H1 (cell line): ENCODE measurements around the gene TTC39A.

Experiments
- CEBPB ChIP-seq: IDR thresholded peaks from 2 replicates; pipeline ENCODE4 v1.6.1; 2012; ENCODE audit warnings: low read depth, low read length
- CHD2 ChIP-seq: IDR thresholded peaks from 2 replicates; pipeline ENCODE4 v1.6.1; 2012; ENCODE audit warnings: low read length, improper control_type of control experiment
- CTCF ChIP-seq, 3 experiments: IDR thresholded peaks; 1 replicate in 2 of 3; 2 replicates in 1 of 3; pipeline versions ENCODE4 v1.5.1 to v1.6.1; 2011; ENCODE audit warnings: low read length in 3 of 3, mild to moderate bottlenecking in 3 of 3, inconsistent platforms in 2 of 3, low read depth in 1 of 3, moderate library complexity in 1 of 3; ENCODE audit not compliant: insufficient read depth in 1 of 3; ENCODE audit errors: control extremely low read depth in 1 of 3
- EP300 ChIP-seq, 2 experiments: IDR thresholded peaks; 1 replicate in 1 of 2; 2 replicates in 1 of 2; pipeline ENCODE4 v1.6.1; 2011 to 2012; ENCODE audit warnings: low read depth in 2 of 2, low read length in 2 of 2, mild to moderate bottlenecking in 2 of 2, borderline replicate concordance in 1 of 2, inconsistent platforms in 1 of 2, moderate library complexity in 1 of 2
- EZH2 ChIP-seq: fragments of 200-600 bp; sonication (generic); IDR thresholded peaks from 2 replicates; pipeline ENCODE4 v1.7.1; 2012; ENCODE audit warnings: low read depth, mild to moderate bottlenecking, moderate library complexity, low read length, inconsistent platforms; ENCODE audit not compliant: severe bottlenecking
- GABPA ChIP-seq: IDR thresholded peaks from 2 replicates; pipeline ENCODE4 v1.6.1; 2011; ENCODE audit warnings: mild to moderate bottlenecking, low read length, moderate library complexity, borderline replicate concordance; ENCODE audit not compliant: insufficient read depth
- NRF1 ChIP-seq: IDR thresholded peaks from 2 replicates; pipeline ENCODE4 v1.6.1; 2011; ENCODE audit warnings: mild to moderate bottlenecking, low read depth, low read length, improper control_type of control experiment
- POLR2A ChIP-seq, 2 experiments: IDR thresholded peaks; 1 replicate in 1 of 2; 2 replicates in 1 of 2; pipeline ENCODE4 v1.6.1; 2011; ENCODE audit warnings: low read depth in 2 of 2, low read length in 2 of 2, mild to moderate bottlenecking in 2 of 2; ENCODE audit errors: control extremely low read depth in 1 of 2
- POLR2AphosphoS5 ChIP-seq: IDR thresholded peaks from 2 replicates; pipeline ENCODE4 v1.6.1; 2011; ENCODE audit warnings: low read depth, low read length
- SP1 ChIP-seq: IDR thresholded peaks from 2 replicates; pipeline ENCODE4 v1.6.1; 2011; ENCODE audit warnings: low read depth, low read length
- SUZ12 ChIP-seq: fragments of 200-600 bp; sonication (generic); IDR thresholded peaks from 2 replicates; pipeline ENCODE4 v1.6.1; 2012; ENCODE audit warnings: mild to moderate bottlenecking, inconsistent platforms, low read length, moderate library complexity, mixed read lengths
- TF ChIP-seq, protein P1 (sequence below): IDR thresholded peaks from 2 replicates; pipeline ENCODE4 v1.6.1; 2012; ENCODE audit warnings: low read length, inconsistent platforms

DNA sequence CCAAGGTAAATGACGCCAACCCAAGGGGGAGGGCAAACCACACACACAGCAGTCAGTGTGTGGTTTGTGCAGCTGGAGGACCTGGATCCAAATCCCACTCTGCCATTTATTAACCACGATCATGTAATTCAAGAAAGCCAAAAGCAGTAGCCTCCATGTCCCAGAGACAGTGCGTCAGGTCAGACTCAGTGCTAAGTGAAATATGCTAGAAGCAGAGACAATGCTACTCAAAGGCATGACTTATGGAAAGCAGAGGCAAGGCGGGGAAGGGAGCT lies 13.6 kb downstream of the TTC39A start:
- TF ChIP-seq POLR2AphosphoS5 (no peak), NRF1 (no peak), CTCF (IDR thresholded peaks at IDR 0.05; ENCODE audit: control extremely low read depth in 1 of 3, insufficient read depth in 1 of 3, low read depth in 1 of 3, low read length in 3 of 3) (no peak), GABPA (no peak), SP1 (no peak), POLR2A (IDR thresholded peaks at IDR 0.05; ENCODE audit: control extremely low read depth in 1 of 2, low read depth in 2 of 2, low read length in 2 of 2) (no peak), CHD2 (no peak), CEBPB (no peak), EP300 (IDR thresholded peaks at IDR 0.05; ENCODE audit: borderline replicate concordance in 1 of 2, low read depth in 2 of 2, low read length in 2 of 2) (no peak), EZH2 (no peak), SUZ12 (no peak)
- TF ChIP-seq, protein P1, sequence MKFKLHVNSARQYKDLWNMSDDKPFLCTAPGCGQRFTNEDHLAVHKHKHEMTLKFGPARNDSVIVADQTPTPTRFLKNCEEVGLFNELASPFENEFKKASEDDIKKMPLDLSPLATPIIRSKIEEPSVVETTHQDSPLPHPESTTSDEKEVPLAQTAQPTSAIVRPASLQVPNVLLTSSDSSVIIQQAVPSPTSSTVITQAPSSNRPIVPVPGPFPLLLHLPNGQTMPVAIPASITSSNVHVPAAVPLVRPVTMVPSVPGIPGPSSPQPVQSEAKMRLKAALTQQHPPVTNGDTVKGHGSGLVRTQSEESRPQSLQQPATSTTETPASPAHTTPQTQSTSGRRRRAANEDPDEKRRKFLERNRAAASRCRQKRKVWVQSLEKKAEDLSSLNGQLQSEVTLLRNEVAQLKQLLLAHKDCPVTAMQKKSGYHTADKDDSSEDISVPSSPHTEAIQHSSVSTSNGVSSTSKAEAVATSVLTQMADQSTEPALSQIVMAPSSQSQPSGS, result no peak
